ENCODE results near the gene USP36.

USP36 gene

DNA sequence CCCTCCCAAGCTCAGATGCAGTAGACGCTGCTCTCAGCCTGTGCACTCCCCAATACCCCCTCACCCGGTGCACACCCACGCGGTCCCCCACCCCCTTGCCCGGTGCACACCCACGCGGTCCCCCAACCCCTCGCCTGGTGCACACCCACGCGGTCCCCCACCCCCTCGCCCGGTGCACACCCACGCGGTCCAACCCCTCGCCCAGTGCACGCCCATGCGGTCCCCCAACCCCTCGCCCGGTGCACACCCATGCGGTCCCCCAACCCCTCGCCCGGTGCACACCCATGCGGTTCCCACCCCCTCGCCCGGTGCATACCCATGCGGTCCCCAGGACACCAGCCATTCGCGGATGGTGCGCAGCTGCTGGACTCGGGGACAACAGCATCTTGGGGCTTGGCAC lies 38.6 kb downstream of the USP36 start:
- Histone ChIP-seq H3K9ac (ENCODE audit: low read depth, low read length) (no peak overlapping the region), H3K36me3 (ENCODE audit: control insufficient read depth, insufficient read depth, low read length) (peaks cover 71% of the 10 kb centered on the region), H3K9me3 (ENCODE audit: control insufficient read depth, insufficient read depth, low read length) (no peaks in the 10 kb centered on the region)

GRCh38 chr17:78800132-78800931 lies 40.3 kb downstream of the USP36 start:
- H3K4me1 ChIP-seq (ENCODE audit: control insufficient read depth, insufficient read depth, low read length): no peaks in the 10 kb centered on the region
- H3K9me3 ChIP-seq (ENCODE audit: control insufficient read depth, insufficient read depth, low read length): no peaks in the 10 kb centered on the region
- no peak overlapping the region for H3K9ac ChIP-seq (ENCODE audit: low read depth, low read length)
- H3K36me3 ChIP-seq (ENCODE audit: control insufficient read depth, insufficient read depth, low read length): peaks cover 72% of the 10 kb centered on the region
- H3K27me3 ChIP-seq (ENCODE audit: control insufficient read depth, insufficient read depth, low read length): no peaks in the 10 kb centered on the region
- H3K4me3 ChIP-seq (ENCODE audit: low read depth, low read length): no peak overlapping the region

More for the DNA sequence above, 38.6 kb downstream of the USP36 start:
- Histone ChIP-seq H3K4me1 (ENCODE audit: control insufficient read depth, insufficient read depth, low read length) (no peaks in the 10 kb centered on the region), H3K27me3 (ENCODE audit: control insufficient read depth, insufficient read depth, low read length) (no peaks in the 10 kb centered on the region), H3K4me3 (ENCODE audit: low read depth, low read length) (no peak overlapping the region)

DNA sequence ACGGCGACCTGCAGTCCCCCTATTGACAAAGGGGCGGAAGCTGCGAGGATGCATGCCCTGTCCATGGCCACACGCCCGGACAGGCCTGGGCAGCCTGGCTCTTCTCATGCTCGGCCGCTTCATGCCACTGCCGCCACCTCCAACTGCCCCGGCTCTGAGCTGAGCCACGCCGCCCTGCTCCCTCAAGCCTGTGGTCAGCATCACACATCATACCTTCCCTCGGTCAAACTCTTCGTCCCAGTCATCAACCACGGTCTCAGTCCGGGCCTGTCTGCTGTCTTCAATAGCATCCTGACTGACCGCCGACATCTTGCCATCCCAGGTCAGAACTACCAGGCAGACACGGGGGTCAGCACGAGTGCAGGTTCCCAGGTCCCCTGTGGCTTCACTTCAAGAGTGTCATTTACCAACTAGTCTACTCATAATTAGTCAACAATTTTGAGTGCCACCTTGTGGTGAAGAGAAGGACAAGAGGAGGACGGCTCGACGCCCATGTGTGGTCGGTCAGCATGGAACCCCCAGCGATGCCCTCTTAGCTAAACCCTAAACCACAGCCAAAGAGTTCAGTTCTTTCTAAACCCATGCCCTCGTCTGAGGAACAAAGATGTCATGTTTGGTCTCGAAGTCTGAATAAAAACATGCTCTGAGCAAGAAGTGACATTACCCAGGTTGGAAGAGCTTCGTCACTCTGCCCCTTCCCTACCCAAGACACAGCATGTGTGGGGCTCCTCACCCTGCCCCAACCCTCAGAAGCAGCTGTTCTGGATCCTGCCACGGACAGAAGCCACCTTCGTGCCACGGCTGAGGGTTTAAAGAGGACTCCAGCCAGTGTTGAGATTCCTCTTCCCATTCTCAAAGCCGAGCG lies 41.7 kb downstream of the USP36 start:
- no peaks in the 10 kb centered on the region for H3K27me3 ChIP-seq (ENCODE audit: control insufficient read depth, insufficient read depth, low read length)
- H3K4me3 ChIP-seq (ENCODE audit: low read depth, low read length): no peak overlapping the region
- no peaks in the 10 kb centered on the region for H3K9me3 ChIP-seq (ENCODE audit: control insufficient read depth, insufficient read depth, low read length)
- H3K9ac ChIP-seq (ENCODE audit: low read depth, low read length): no peak overlapping the region
- peaks cover 70% of the 10 kb centered on the region for H3K36me3 ChIP-seq (ENCODE audit: control insufficient read depth, insufficient read depth, low read length)
- no peaks in the 10 kb centered on the region for H3K4me1 ChIP-seq (ENCODE audit: control insufficient read depth, insufficient read depth, low read length)

DNA sequence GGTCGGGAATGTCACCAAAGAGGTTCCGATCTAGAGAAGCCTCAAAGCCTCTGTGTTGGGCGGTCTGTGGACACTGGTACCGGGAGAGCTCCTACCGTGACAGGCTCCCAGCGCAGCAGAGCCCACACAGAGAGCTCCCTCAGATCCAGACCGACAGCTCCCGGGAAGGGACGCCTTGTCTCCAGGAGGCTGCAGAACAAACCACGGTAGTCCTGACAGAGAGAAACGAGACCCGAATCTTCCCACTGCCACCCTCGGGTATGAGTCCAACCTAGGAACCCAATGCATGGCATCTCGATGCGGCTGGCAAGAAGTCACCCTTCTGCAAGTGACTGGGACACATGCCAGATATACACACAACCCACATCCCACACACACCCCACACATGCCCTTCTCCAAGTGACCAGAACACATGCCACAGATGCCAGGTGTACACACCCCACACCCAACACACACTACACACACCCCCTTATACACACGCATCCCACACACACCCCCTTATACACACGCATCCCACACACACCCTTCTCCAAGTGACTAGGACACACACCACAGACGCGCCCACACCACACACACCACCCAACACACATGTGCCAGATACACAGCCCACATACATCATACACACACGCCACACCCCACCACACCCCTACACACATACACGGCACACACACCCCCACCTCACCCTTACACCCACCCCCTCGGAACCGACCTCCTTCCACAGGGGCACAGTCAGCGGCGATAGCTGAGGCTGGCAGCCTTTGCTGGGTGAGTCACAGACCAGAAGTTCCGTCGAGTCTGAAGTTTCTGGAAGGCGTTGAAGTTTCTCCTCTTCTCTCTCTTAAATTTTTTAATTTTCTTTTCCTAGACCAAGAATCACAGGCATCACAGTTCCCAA lies 42.7 kb downstream of the USP36 start:
- Histone ChIP-seq H3K36me3 (ENCODE audit: control insufficient read depth, insufficient read depth, low read length) (peaks cover 62% of the 10 kb centered on the region), H3K4me1 (ENCODE audit: control insufficient read depth, insufficient read depth, low read length) (no peaks in the 10 kb centered on the region), H3K9me3 (ENCODE audit: control insufficient read depth, insufficient read depth, low read length) (no peaks in the 10 kb centered on the region), H3K27me3 (ENCODE audit: control insufficient read depth, insufficient read depth, low read length) (no peaks in the 10 kb centered on the region), H3K4me3 (ENCODE audit: low read depth, low read length) (no peak overlapping the region), H3K9ac (ENCODE audit: low read depth, low read length) (no peak overlapping the region)

DNA sequence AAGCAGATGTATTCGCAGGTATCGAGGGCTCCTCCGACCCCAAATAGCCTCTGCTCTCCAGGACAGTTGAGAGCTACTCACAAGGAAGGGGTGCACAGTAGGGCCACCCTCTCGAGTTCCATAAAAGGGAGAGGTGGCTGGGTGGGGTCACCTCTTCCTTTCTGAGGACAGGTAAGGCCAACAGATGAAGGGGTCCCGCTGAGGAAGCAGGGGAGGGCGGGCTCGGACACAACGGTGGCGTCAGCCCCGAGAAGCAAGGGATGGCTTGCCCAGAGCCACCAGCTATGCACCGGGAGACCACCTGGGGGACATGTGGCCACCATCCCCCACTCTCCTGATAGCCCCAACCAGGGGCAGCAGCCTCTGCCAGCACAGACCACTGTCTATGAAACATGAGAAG lies 43.4 kb downstream of the USP36 start:
- Histone ChIP-seq H3K27me3 (ENCODE audit: control insufficient read depth, insufficient read depth, low read length) (no peaks in the 10 kb centered on the region), H3K4me3 (ENCODE audit: low read depth, low read length) (no peak overlapping the region), H3K9ac (ENCODE audit: low read depth, low read length) (no peak overlapping the region), H3K36me3 (ENCODE audit: control insufficient read depth, insufficient read depth, low read length) (peaks cover 58% of the 10 kb centered on the region), H3K4me1 (ENCODE audit: control insufficient read depth, insufficient read depth, low read length) (no peaks in the 10 kb centered on the region), H3K9me3 (ENCODE audit: control insufficient read depth, insufficient read depth, low read length) (no peaks in the 10 kb centered on the region)

GRCh38 chr17:78796517-78796900 lies 44.1 kb downstream of the USP36 start:
- Histone ChIP-seq H3K27me3 (ENCODE audit: control insufficient read depth, insufficient read depth, low read length) (no peaks in the 10 kb centered on the region), H3K9me3 (ENCODE audit: control insufficient read depth, insufficient read depth, low read length) (no peaks in the 10 kb centered on the region), H3K4me1 (ENCODE audit: control insufficient read depth, insufficient read depth, low read length) (no peaks in the 10 kb centered on the region), H3K4me3 (ENCODE audit: low read depth, low read length) (no peak overlapping the region), H3K36me3 (ENCODE audit: control insufficient read depth, insufficient read depth, low read length) (peaks cover 55% of the 10 kb centered on the region), H3K9ac (ENCODE audit: low read depth, low read length) (no peak overlapping the region)

DNA sequence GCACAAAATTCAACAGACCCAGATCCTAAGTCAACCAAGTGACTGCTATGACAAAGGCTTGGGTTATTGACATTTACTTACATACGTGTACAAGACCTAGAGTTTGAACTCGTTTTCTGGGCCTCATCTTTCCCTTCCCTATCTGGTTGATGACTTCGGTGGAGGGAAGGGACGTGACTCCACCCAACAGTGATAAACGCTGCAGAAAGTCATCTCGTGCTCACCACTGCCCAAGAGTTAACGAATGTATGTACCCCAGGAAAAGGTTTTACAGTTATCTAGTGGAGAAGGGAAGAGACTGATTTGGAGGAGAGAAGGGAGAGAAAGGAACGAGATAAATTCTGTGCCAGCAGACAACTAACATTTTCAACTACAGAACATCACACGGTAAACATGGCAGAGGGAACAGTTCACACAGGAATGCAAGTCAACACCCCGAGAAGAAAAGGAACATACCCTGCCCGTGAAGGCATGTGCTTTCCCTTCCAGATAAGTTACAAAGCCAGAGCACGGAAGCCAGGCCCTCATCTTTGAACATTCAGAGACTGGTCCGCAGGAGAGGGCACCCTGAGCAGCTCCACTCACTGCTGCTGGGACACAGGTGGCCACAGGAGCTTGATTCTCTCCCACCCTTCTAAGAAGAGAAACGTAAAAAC lies 44.6 kb downstream of the USP36 start:
- H3K4me1 ChIP-seq (ENCODE audit: control insufficient read depth, insufficient read depth, low read length): no peaks in the 10 kb centered on the region
- no peaks in the 10 kb centered on the region for H3K9me3 ChIP-seq (ENCODE audit: control insufficient read depth, insufficient read depth, low read length)
- H3K4me3 ChIP-seq (ENCODE audit: low read depth, low read length): no peak overlapping the region
- H3K36me3 ChIP-seq (ENCODE audit: control insufficient read depth, insufficient read depth, low read length): peaks cover 51% of the 10 kb centered on the region
- H3K9ac ChIP-seq (ENCODE audit: low read depth, low read length): no peak overlapping the region
- no peaks in the 10 kb centered on the region for H3K27me3 ChIP-seq (ENCODE audit: control insufficient read depth, insufficient read depth, low read length)

DNA sequence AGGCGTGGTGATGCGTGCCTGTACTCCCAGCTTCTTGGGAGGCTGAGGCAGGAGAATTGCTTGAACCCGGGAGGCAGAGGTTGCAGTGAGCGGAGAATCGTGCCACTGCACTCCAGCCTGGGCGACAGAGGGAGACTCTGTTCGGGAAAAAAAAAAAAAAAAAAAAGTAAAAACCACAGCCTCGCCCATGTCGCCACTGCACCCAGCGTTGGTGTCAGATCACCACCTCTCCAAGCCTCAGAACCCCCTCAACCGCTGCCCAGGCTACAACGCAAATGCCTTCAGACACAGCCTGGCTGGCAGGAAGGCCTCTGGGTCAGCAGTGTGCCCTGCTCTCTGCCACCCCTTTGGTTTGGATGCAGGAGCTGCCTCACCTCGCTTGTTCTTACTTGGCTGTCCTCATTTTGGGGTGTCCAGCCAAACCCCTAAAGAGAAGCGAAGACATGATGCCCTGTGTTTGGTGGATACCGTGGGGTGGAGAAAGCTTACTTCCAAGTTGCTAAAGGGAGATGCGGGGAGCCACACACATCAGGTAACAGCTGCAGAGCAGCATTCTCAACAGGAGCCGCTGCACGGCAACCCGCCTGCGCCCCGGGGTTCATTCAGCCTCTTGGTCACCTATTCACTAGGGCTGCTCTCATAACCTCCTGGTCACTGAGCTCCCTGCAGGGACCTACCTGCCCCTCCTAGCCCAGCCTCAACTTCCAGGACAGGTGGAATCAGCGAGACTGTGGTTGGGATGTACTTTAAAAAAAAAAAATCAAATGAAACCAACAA lies 45.6 kb downstream of the USP36 start:
- Histone ChIP-seq H3K9ac (ENCODE audit: low read depth, low read length) (no peak overlapping the region), H3K36me3 (ENCODE audit: control insufficient read depth, insufficient read depth, low read length) (peaks cover 47% of the 10 kb centered on the region), H3K27me3 (ENCODE audit: control insufficient read depth, insufficient read depth, low read length) (no peaks in the 10 kb centered on the region), H3K4me1 (ENCODE audit: control insufficient read depth, insufficient read depth, low read length) (no peaks in the 10 kb centered on the region), H3K4me3 (ENCODE audit: low read depth, low read length) (no peak overlapping the region), H3K9me3 (ENCODE audit: control insufficient read depth, insufficient read depth, low read length) (no peaks in the 10 kb centered on the region)

GRCh38 chr17:78794399-78794798 lies 46.2 kb downstream of the USP36 start:
- H3K4me1 ChIP-seq (ENCODE audit: control insufficient read depth, insufficient read depth, low read length): no peaks in the 10 kb centered on the region
- no peaks in the 10 kb centered on the region for H3K9me3 ChIP-seq (ENCODE audit: control insufficient read depth, insufficient read depth, low read length)
- no peak overlapping the region for H3K4me3 ChIP-seq (ENCODE audit: low read depth, low read length)
- no peaks in the 10 kb centered on the region for H3K27me3 ChIP-seq (ENCODE audit: control insufficient read depth, insufficient read depth, low read length)
- H3K36me3 ChIP-seq (ENCODE audit: control insufficient read depth, insufficient read depth, low read length): peaks cover 47% of the 10 kb centered on the region
- no peak overlapping the region for H3K9ac ChIP-seq (ENCODE audit: low read depth, low read length)

GRCh38 chr17:78793968-78794367 lies 46.6 kb downstream of the USP36 start:
- Histone ChIP-seq H3K27me3 (ENCODE audit: control insufficient read depth, insufficient read depth, low read length) (no peaks in the 10 kb centered on the region), H3K9ac (ENCODE audit: low read depth, low read length) (no peak overlapping the region), H3K4me3 (ENCODE audit: low read depth, low read length) (no peak overlapping the region), H3K4me1 (ENCODE audit: control insufficient read depth, insufficient read depth, low read length) (no peaks in the 10 kb centered on the region), H3K36me3 (ENCODE audit: control insufficient read depth, insufficient read depth, low read length) (peaks cover 42% of the 10 kb centered on the region), H3K9me3 (ENCODE audit: control insufficient read depth, insufficient read depth, low read length) (no peaks in the 10 kb centered on the region)
